Liver (tissue), 3 donors: Measurements from ENCODE around the gene PDE1C.

Source experiments
- GABPA ChIP-seq, 2 donors: IDR thresholded peaks in 1 of 2; conservative IDR thresholded peaks in 1 of 2; 2 replicates each; pipeline ENCODE4 v1.6.1; 2016; ENCODE audit warnings: antibody characterized with exemption in 2 of 2, mild to moderate bottlenecking in 1 of 2, moderate library complexity in 1 of 2
- RXRA ChIP-seq, 2 donors: IDR thresholded peaks; 2 replicates each; pipeline ENCODE4 v1.6.1; 2017 to 2018; ENCODE audit warnings: antibody characterized with exemption in 2 of 2, mild to moderate bottlenecking in 1 of 2
- SP1 ChIP-seq: IDR thresholded peaks from 2 replicates; pipeline ENCODE4 v1.6.1; 2018; ENCODE audit warnings: antibody characterized with exemption, mild to moderate bottlenecking
- TAF1 ChIP-seq: conservative IDR thresholded peaks from 2 replicates; pipeline ENCODE4 v1.6.1; 2016; ENCODE audit warnings: antibody characterized with exemption, mild to moderate bottlenecking
- ZBTB33 ChIP-seq: IDR thresholded peaks from 2 replicates; pipeline ENCODE4 v1.6.1; 2016; ENCODE audit warnings: antibody characterized with exemption
- TF ChIP-seq, protein P1 (sequence below): IDR thresholded peaks from 2 replicates; pipeline ENCODE4 v1.6.1; 2016; ENCODE audit warnings: antibody characterized with exemption
- TF ChIP-seq, protein P2 (sequence below): fragments of 150-350 bp; IDR thresholded peaks from 2 replicates; pipeline ENCODE4 v1.5.1; 2017; ENCODE audit warnings: improper control_type of control experiment, low read depth, low read length; ENCODE audit not compliant: missing input control
- donor health status: healthy.
- donor health status: healthy.

DNA sequence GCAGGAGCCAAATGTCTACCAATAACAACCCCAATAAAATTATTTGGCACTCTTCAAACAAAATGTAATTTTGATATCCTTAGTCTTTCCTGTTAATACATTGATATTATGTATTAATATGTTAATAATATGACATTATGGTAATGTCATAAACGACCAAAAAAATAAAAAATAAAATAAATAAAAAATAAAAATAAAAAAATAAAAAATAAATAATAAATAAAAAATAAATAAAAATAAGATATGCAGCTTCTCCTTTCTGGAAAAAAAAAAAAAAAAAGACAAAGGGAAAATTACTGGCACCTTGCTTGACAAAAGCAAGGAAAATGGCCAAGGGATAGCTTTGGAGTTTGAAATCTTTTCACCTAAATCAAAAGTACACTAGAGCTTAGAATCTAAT is 214.7 kb downstream of the PDE1C start:
- TF ChIP-seq SP1 (no peak), TAF1 (no peak), ZBTB33 (no peak), GABPA (IDR thresholded peaks at IDR 0.05 in 1 of 2, conservative IDR thresholded peaks at IDR 0.05 in 1 of 2) (no peak), RXRA (IDR thresholded peaks at IDR 0.05) (no peak)
- TF ChIP-seq, protein P1, sequence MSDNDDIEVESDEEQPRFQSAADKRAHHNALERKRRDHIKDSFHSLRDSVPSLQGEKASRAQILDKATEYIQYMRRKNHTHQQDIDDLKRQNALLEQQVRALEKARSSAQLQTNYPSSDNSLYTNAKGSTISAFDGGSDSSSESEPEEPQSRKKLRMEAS = no peak
- TF ChIP-seq, protein P2, sequence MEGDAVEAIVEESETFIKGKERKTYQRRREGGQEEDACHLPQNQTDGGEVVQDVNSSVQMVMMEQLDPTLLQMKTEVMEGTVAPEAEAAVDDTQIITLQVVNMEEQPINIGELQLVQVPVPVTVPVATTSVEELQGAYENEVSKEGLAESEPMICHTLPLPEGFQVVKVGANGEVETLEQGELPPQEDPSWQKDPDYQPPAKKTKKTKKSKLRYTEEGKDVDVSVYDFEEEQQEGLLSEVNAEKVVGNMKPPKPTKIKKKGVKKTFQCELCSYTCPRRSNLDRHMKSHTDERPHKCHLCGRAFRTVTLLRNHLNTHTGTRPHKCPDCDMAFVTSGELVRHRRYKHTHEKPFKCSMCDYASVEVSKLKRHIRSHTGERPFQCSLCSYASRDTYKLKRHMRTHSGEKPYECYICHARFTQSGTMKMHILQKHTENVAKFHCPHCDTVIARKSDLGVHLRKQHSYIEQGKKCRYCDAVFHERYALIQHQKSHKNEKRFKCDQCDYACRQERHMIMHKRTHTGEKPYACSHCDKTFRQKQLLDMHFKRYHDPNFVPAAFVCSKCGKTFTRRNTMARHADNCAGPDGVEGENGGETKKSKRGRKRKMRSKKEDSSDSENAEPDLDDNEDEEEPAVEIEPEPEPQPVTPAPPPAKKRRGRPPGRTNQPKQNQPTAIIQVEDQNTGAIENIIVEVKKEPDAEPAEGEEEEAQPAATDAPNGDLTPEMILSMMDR = no peak
